22Rv1 (cell line): Measurements from ENCODE around the gene CRELD1.

Experiments
- H3K27ac ChIP-seq: fragments of 450-650 bp; 2 replicates; pipeline ENCODE4 v1.5.1; 2017
- ZFX ChIP-seq: fragments of 450-650 bp; IDR thresholded peaks from 2 replicates; pipeline ENCODE4 v1.6.1; 2017; ENCODE audit warnings: antibody characterized with exemption, borderline replicate concordance
- TF ChIP-seq, protein P1 (sequence below): fragments of 450-650 bp; IDR thresholded peaks from 2 replicates; pipeline ENCODE4 v1.5.1; 2017; ENCODE audit warnings: mild to moderate bottlenecking

The CRELD1 gene

DNA sequence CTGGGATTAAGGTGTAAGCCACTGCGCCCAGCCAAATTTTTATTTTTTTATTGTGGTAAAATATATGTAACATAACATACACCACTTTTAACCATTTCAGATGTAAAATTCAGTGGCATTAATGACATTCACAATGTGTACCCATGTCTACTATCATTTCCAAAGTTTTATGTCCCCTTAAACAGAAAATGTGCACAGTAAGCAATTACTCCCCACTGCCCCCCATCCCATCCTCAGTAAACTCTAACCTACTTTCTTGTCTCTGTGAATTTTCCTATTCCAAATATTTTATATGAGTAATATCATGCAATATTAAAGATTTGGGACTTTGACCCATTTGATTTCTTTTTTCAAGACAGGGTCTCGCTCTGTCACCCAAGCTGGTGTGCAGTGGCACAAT, 33.2 kb downstream of the CRELD1 start:
- no peak overlapping the region for H3K27ac ChIP-seq
- TF ChIP-seq, protein P1, sequence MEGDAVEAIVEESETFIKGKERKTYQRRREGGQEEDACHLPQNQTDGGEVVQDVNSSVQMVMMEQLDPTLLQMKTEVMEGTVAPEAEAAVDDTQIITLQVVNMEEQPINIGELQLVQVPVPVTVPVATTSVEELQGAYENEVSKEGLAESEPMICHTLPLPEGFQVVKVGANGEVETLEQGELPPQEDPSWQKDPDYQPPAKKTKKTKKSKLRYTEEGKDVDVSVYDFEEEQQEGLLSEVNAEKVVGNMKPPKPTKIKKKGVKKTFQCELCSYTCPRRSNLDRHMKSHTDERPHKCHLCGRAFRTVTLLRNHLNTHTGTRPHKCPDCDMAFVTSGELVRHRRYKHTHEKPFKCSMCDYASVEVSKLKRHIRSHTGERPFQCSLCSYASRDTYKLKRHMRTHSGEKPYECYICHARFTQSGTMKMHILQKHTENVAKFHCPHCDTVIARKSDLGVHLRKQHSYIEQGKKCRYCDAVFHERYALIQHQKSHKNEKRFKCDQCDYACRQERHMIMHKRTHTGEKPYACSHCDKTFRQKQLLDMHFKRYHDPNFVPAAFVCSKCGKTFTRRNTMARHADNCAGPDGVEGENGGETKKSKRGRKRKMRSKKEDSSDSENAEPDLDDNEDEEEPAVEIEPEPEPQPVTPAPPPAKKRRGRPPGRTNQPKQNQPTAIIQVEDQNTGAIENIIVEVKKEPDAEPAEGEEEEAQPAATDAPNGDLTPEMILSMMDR = no peak
- no peak for TF ChIP-seq ZFX

GRCh38 chr3:9969632-9970019, 36.0 kb downstream of the CRELD1 start:
- TF ChIP-seq ZFX = no peak
- TF ChIP-seq, protein P1 = no peak
- peak overlapping the region; percentile 75 for H3K27ac ChIP-seq

GRCh38 chr3:9970020-9970652, 36.5 kb downstream of the CRELD1 start:
- TF ChIP-seq, protein P1 = no peak
- TF ChIP-seq ZFX = no peak
- H3K27ac ChIP-seq = peak overlapping the region; percentile 75

DNA sequence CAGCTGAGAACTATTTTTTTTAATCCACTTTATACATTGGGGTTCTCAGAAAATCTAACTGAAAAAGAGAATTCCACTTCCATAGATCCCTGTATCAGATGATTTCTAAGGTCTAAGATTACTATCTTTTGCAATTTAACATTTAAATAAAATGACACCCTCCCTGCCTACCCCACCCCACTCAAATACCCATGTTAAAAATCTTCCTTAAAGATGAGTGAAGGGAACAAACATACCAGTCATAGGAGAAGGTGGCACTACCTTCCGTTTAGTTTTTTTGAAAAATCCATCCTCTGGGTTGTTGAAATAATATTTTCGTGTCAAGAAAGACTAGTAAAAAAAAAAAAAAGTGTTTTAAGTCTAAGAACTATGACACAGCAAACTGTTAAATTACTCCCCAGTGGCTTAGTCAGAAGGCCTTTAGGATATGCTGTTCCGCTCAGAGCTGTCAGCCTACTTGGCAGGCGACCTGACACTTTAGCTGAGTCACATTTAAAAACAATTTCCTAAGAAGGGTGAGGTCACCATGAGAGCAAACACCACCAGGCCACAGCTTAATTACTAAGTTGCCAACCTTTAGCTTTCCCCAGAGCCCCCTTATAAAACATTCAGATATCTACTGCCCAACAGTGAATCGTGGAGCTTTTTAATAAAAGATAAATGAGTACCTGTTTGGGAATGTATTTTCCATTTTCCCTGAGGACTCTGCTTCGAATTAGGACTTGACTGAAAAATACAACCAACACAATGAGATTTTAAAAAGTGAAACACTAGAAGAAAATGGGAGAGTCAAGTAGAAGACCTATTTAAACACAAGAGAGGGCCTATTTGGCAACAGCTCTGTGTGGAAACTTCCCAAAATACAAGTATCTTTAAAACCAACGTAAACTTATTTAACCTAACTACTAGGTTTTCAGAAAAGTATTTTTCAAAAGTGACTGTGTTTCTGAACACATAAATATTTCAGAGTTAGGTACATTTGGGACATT, 43.4 kb downstream of the CRELD1 start:
- TF ChIP-seq, protein P1 = no peak
- TF ChIP-seq ZFX = no peak
- peak overlapping the region; percentile 69 for H3K27ac ChIP-seq

DNA sequence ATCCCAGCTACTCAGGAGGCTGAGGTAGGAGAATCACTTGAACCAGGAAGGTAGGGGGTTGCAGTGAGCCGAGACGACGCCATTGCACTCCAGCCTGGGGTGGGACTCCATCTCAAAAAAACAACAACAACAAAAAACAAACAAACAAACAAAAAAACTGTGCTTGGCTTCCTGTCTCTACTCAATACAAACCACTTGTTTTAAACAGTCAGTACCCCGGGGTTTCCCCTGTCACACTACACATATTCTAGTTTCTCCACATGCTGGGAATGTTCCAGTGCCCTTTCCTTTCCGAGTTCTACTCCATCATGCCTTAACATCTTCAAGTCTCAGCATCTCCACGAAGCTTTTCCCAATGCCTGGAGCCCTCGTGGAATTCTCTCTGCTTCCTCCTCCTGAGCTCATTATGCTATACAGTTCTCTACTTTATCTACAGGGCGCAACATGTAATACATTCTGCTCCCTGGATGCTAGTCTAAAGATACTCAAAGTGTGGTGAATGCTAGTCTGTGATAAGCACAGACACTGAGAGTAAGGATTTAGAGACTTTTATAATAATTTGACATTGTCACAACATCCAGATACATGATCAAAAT, 45.2 kb downstream of the CRELD1 start:
- TF ChIP-seq, protein P1 = no peak
- no peak for TF ChIP-seq ZFX
- peak overlapping the region; percentile 69; the same call in 1 of the 2 replicates for H3K27ac ChIP-seq

DNA sequence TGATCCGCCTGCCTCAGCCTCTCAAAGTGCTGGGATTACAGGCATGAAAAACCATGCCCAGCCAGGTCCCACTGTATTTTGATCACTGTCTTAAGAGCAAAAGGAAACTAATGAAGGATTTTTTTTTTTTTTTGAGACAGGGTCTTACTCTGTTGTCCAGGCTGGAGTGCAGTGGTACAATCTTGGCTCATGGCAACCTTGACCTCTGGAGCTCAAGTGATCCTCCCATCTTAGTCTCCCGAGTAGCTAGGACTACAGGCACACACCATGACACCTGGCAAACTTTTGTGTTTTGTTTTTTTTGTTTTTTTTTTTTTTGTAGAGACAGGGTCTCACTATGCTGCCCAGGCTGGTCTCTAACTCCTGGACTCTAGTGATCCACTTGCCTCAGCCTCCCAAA, 46.6 kb downstream of the CRELD1 start:
- TF ChIP-seq, protein P1 = no peak
- no peak for TF ChIP-seq ZFX
- H3K27ac ChIP-seq = no peak overlapping the region
